Spleen (tissue), 11 donors: ENCODE data around the gene C11orf54. TPM values are rescaled to one million over a fixed set of nuclear protein-coding genes. Genes with fewer than 3 reads are reported as not detected.

ENCODE experiments used
- DNase-seq: peaks from one replicate; pipeline ENCODE4 v3.0.0-alpha.2; 2020
- H3K27ac ChIP-seq, 8 donors: fragments of 200-600 bp; sonication (generic) in 7 of 8; 1 replicate in 4 of 8; 2 replicates in 4 of 8; pipeline versions ENCODE4 v1.5.0 to v1.8.0; 2016 to 2021; ENCODE audit warnings: inconsistent platforms in 4 of 8, mild to moderate bottlenecking in 4 of 8, moderate library complexity in 1 of 8
- H3K27me3 ChIP-seq, 7 donors: fragments of 200-600 bp; sonication (generic) in 6 of 7; replicated peaks in 1 of 7; 1 replicate in 4 of 7; 2 replicates in 3 of 7; pipeline versions ENCODE4 v1.5.0 to v1.8.0; 2016 to 2021; ENCODE audit warnings: inconsistent platforms in 3 of 7, mild to moderate bottlenecking in 1 of 7
- H3K36me3 ChIP-seq, 6 donors: fragments of 200-600 bp; sonication (generic) in 5 of 6; 1 replicate in 4 of 6; 2 replicates in 2 of 6; pipeline versions ENCODE4 v1.5.0 to v1.8.0; 2016 to 2021; ENCODE audit warnings: inconsistent platforms in 2 of 6
- H3K4me1 ChIP-seq, 6 donors: fragments of 200-600 bp; sonication (generic) in 5 of 6; 1 replicate in 3 of 6; 2 replicates in 3 of 6; pipeline versions ENCODE4 v1.5.0 to v1.8.0; 2016 to 2021; ENCODE audit warnings: inconsistent platforms in 3 of 6
- H3K4me3 ChIP-seq, 8 donors: fragments of 200-600 bp; sonication (generic) in 7 of 8; 1 replicate in 4 of 8; 2 replicates in 4 of 8; pipeline versions ENCODE4 v1.5.0 to v1.8.0; 2016 to 2021; ENCODE audit warnings: inconsistent platforms in 4 of 8, mild to moderate bottlenecking in 4 of 8, moderate library complexity in 2 of 8
- H3K9me3 ChIP-seq, 8 donors: fragments of 200-600 bp; sonication (generic) in 7 of 8; 1 replicate in 4 of 8; 2 replicates in 4 of 8; pipeline versions ENCODE4 v1.5.0 to v1.8.0; 2016 to 2021; ENCODE audit warnings: inconsistent platforms in 4 of 8
- CTCF ChIP-seq, 11 experiments: fragments of 200-600 bp in 7 of 11; fragments of 450-650 bp in 4 of 11; sonication (generic) in 4 of 11; IDR thresholded peaks in 8 of 11; conservative IDR thresholded peaks in 3 of 11; 1 replicate in 7 of 11; 2 replicates in 4 of 11; pipeline versions ENCODE4 v1.4.0 to v1.8.0; 2016 to 2021; ENCODE audit warnings: antibody characterized with exemption in 11 of 11, inconsistent platforms in 4 of 11, mild to moderate bottlenecking in 1 of 11
- POLR2A ChIP-seq, 3 donors: fragments of 450-650 bp; IDR thresholded peaks; one replicate each; pipeline ENCODE4 v1.5.1; 2017; ENCODE audit warnings: antibody characterized with exemption in 3 of 3, mild to moderate bottlenecking in 1 of 3
- POLR2AphosphoS5 ChIP-seq, 3 donors: sonication (generic); formaldehyde crosslinking; IDR thresholded peaks; one replicate each; pipeline ENCODE4 v1.5.1; 2017; ENCODE audit warnings: antibody characterized with exemption in 3 of 3
- WGBS, 5 donors: extraction: QIAGEN DNeasy Blood & Tissue Kit in 3 of 5; methylation state at CpG; one replicate each; pipeline versions ENCODE4 v1.1.5 to v1.1.7; 2013 to 2018; 5-methylcytosine and 5-hydroxymethylcytosine counted together
- intact Hi-C: fragments of 100-400 bp; cut with DNase I; formaldehyde crosslinking; loops from one replicate; pipeline ENCODE4 v1.15.0; 2023; ENCODE audit warnings: low total_unique reads
- microRNA-seq, 3 donors: library from miRNA; unstranded; fragments of <30 nt; microRNA quantifications; one replicate each; pipeline versions ENCODE4 to v1.1.0, GENCODE V29; 2019 to 2020
- polyA plus RNA-seq, 3 donors: library from polyadenylated mRNA; stranded (reverse); fragments of 200-250 nt; gene quantifications; one replicate each; pipeline ENCODE4 v1.2.1, GENCODE V29; 2013
- small RNA-seq, 4 donors: library from RNA; depleted of rRNA; stranded (forward); fragments of <200 nt; gene quantifications; one replicate each; pipeline ENCODE3, GENCODE V24; 2016
- total RNA-seq, 7 donors: library from RNA; depleted of rRNA in 3 of 7; stranded (reverse); fragments of >200 nt in 3 of 7; fragmentation: NEBNext Ultra II Directional in 4 of 7; extraction: Animal tissue kit (Norgen Biotek cat#: 25700) in 4 of 7; gene quantifications; one replicate each; pipeline versions ENCODE4 v1.1.0 to v1.2.1, GENCODE V29; 2016 to 2021
- donor health status: healthy with polysubstance abuse.
- donor health status: DM: no; HTN: no; CAD: no; lungs with moderate emphysema.
- donor health status: DM: no; HTN: no; CAD: no.
- donor health status: Bipolar disorder and iron deficiency.
- donor health status: healthy.
- donor health status: DM: no; HTN: no; CAD: no.
- donor health status: DM: yes; HTN: yes; CAD: no.

The C11orf54 gene
- total and polyA plus RNA-seq, 10 donors: 10.5 to 36.3 (median 24.9) TPM

- TF ChIP-seq POLR2A (IDR thresholded peaks at IDR 0.05) (no peak), POLR2AphosphoS5 (IDR thresholded peaks at IDR 0.05) (no peak), CTCF (IDR thresholded peaks at IDR 0.05 in 8 of 11, conservative IDR thresholded peaks at IDR 0.05 in 3 of 11) (no peak)
- H3K36me3 ChIP-seq: peaks cover 8 to 100% (median 93%) of the 10 kb centered on the region in 6 donors
- no peaks in the 10 kb centered on the region for H3K4me1 ChIP-seq
Observed at GRCh38 chr11:93807980-93808379, 66.5 kb downstream of the C11orf54 start.

GRCh38 chr11:93813974-93814373, 72.5 kb downstream of the C11orf54 start:
- no peaks in the 10 kb centered on the region for H3K9me3 ChIP-seq
- TF ChIP-seq POLR2A (IDR thresholded peaks at IDR 0.05) (no peak), POLR2AphosphoS5 (IDR thresholded peaks at IDR 0.05) (no peak)
- DNase-seq: no peak
- H3K4me3 ChIP-seq: no peak overlapping the region
- intact Hi-C loops: no loop called here
- WGBS, 5 donors: 97 to 99% (median 97%) methylated on average over 5 of the region's 5 CpGs
- H3K27me3 ChIP-seq: no peaks in the 10 kb centered on the region
- no peaks in the 10 kb centered on the region for H3K4me1 ChIP-seq
- H3K27ac ChIP-seq: no peak overlapping the region
- H3K36me3 ChIP-seq: peaks cover 4 to 85% (median 60%) of the 10 kb centered on the region in 6 donors

More at GRCh38 chr11:93807980-93808379, 66.5 kb downstream of the C11orf54 start:
- no peaks in the 10 kb centered on the region for H3K27me3 ChIP-seq
- DNase-seq: no peak
- H3K9me3 ChIP-seq: no peaks in the 10 kb centered on the region
- no peak overlapping the region for H3K4me3 ChIP-seq
- intact Hi-C loops: no loop called here
- WGBS, 5 donors: 93 to 100% (median 97%) methylated on average over 3 of the region's 3 CpGs
- H3K27ac ChIP-seq: no peak overlapping the region

Small RNA genes lying within 50 kb of the gene (microRNA-seq; reads per million reads assigned to microRNA genes)
- gene MIR1304: 3.4 to 7.7 (median 5.4) reads per million in 3 donors

Small RNA genes lying within 50 kb of the gene (small RNA-seq; reads per million reads assigned to genes)
- 0 reads per million in 4 donors for gene RF00019
- 14.5 to 44.9 (median 26.3) reads per million in 4 donors for gene RF00493
- gene SCARNA9: 0 to 0.12 (median 0.03) reads per million in 4 donors
- 0 reads per million in 4 donors for gene SNORA1
- 0 reads per million in 4 donors for gene SNORA18
- gene SNORA25: 0 reads per million in 4 donors
- gene SNORA32: 0 reads per million in 4 donors
- gene SNORA40: 0 reads per million in 4 donors
- gene SNORA8: 0 reads per million in 4 donors
- 0 reads per million in 4 donors for gene SNORD5
- 978 to 1,324 (median 1,312) reads per million in 4 donors for gene SNORD6

Other genes with a start within 250 kb of the C11orf54 start
- 10 to 100 TPM; 48.1 to 74.1 (median 52.8) TPM for gene SMCO4, start 198.3 kb upstream of the C11orf54 start, total RNA-seq
- gene SMCO4, start 198.3 kb upstream of the C11orf54 start, polyA plus RNA-seq: 10 to 100 TPM; 21.8 to 71.5 (median 51.1) TPM
- 10 to 100 TPM; 13.4 to 31.5 (median 14.9) TPM for gene CEP295, start 80.0 kb upstream of the C11orf54 start, total RNA-seq
- gene CEP295, start 80.0 kb upstream of the C11orf54 start, polyA plus RNA-seq: 10 to 100 TPM in 1 of 3 donors, 1 to 10 TPM in 2; 7.7 to 10.1 (median 8.2) TPM
- gene TAF1D, start 177 bp upstream of the C11orf54 start, total RNA-seq: 100 to 1,000 TPM in 6 of 7 donors, 10 to 100 TPM in 1; 99.4 to 244 (median 115) TPM
- gene TAF1D, start 177 bp upstream of the C11orf54 start, polyA plus RNA-seq: 100 to 1,000 TPM; 127 to 174 (median 140) TPM
- gene MED17, start 42.6 kb downstream of the C11orf54 start, total RNA-seq: 10 to 100 TPM; 36.1 to 41.3 (median 37.5) TPM
- 10 to 100 TPM; 10.4 to 13.9 (median 12.1) TPM for gene MED17, start 42.6 kb downstream of the C11orf54 start, polyA plus RNA-seq
- not detected for gene VSTM5, start 108.9 kb downstream of the C11orf54 start, total RNA-seq
- not detected for gene VSTM5, start 108.9 kb downstream of the C11orf54 start, polyA plus RNA-seq